Activated effector memory CD4-positive, alpha-beta T cell treated with anti-CD3 and anti-CD28 coated beads, Interleukin-2, amount 50 U/mL, for 16 hours (primary cell): ENCODE results near the gene PLBD2.
A peak's percentile ranks its signal among the peaks of the same experiment; 100 is the strongest.

Experiments
- DNase-seq: peaks from one replicate; pipeline ENCODE4 v3.0.0-alpha.2; 2020

Gene PLBD2

GRCh38 chr12:113358381-113359132 is at the start of gene PLBD2:
TSS of gene PLBD2 (plus strand) at chr12:113358587. CDS start at chr12:113358601, 14 bp downstream.
- peak; percentile 97 for DNase-seq

- DNase-seq = no peak
Measured at GRCh38 chr12:113310489-113310888, 47.9 kb upstream of the PLBD2 start.

GRCh38 chr12:113314121-113314529 is 44.3 kb upstream of the PLBD2 start:
- no peak for DNase-seq

GRCh38 chr12:113315358-113315757 is 43.0 kb upstream of the PLBD2 start:
- DNase-seq = no peak

- no peak for DNase-seq
Measured at GRCh38 chr12:113316155-113316554, 42.2 kb upstream of the PLBD2 start.

GRCh38 chr12:113317122-113317521 is 41.3 kb upstream of the PLBD2 start:
- DNase-seq = no peak

GRCh38 chr12:113318046-113318656 is 40.2 kb upstream of the PLBD2 start:
- no peak for DNase-seq

- no peak for DNase-seq
Measured at GRCh38 chr12:113318900-113319628, 39.3 kb upstream of the PLBD2 start.

GRCh38 chr12:113320401-113320800 is 38.0 kb upstream of the PLBD2 start:
- DNase-seq = no peak

- DNase-seq = no peak
Measured at GRCh38 chr12:113322343-113322742, 36.0 kb upstream of the PLBD2 start.

- DNase-seq = no peak
Measured at GRCh38 chr12:113325916-113326315, 32.5 kb upstream of the PLBD2 start.

- DNase-seq = no peak
Measured at GRCh38 chr12:113326775-113327395, 31.5 kb upstream of the PLBD2 start.

- no peak for DNase-seq
Measured at GRCh38 chr12:113328368-113328889, 30.0 kb upstream of the PLBD2 start.

- no peak for DNase-seq
Measured at GRCh38 chr12:113329022-113329790, 29.2 kb upstream of the PLBD2 start.

- no peak for DNase-seq
Measured at GRCh38 chr12:113329791-113330417, 28.5 kb upstream of the PLBD2 start.

- no peak for DNase-seq
Measured at GRCh38 chr12:113330505-113330904, 27.9 kb upstream of the PLBD2 start.

GRCh38 chr12:113332688-113333417 is 25.5 kb upstream of the PLBD2 start:
- DNase-seq = no peak

GRCh38 chr12:113333418-113333750 is 25.0 kb upstream of the PLBD2 start:
- no peak for DNase-seq

GRCh38 chr12:113333877-113334785 is 24.3 kb upstream of the PLBD2 start:
- no peak for DNase-seq
